ENCODE data around the gene RIC1.

DNA sequence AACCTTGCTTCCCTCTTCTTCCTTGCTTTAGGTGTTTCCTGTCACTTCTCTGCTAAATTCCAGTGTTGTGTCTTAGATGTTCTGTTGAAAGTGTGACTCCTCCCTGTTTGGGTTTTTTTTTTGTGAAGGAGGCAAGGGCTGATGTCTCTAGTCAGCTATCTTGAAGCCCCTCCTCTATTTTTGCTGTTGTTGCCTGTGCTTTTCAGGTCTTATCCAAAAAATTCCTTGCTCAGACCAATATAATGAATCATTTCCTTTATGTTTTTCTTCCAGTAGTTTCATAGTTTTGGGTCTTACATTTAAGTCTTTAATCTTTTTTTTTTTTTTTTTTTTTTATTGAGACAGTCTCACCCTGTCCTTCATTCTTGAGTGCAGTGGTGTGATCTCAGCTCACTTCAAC is 22.3 kb downstream of the RIC1 start:
- TF ChIP-seq, protein P1, sequence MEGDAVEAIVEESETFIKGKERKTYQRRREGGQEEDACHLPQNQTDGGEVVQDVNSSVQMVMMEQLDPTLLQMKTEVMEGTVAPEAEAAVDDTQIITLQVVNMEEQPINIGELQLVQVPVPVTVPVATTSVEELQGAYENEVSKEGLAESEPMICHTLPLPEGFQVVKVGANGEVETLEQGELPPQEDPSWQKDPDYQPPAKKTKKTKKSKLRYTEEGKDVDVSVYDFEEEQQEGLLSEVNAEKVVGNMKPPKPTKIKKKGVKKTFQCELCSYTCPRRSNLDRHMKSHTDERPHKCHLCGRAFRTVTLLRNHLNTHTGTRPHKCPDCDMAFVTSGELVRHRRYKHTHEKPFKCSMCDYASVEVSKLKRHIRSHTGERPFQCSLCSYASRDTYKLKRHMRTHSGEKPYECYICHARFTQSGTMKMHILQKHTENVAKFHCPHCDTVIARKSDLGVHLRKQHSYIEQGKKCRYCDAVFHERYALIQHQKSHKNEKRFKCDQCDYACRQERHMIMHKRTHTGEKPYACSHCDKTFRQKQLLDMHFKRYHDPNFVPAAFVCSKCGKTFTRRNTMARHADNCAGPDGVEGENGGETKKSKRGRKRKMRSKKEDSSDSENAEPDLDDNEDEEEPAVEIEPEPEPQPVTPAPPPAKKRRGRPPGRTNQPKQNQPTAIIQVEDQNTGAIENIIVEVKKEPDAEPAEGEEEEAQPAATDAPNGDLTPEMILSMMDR (conservative IDR thresholded peaks at IDR 0.05) = no peak
- no peak for TF ChIP-seq ZFX (IDR thresholded peaks at IDR 0.05)
